H9 (cell line): ENCODE measurements around the gene CNOT9. TPM values are rescaled to one million over a fixed set of nuclear protein-coding genes. Genes with fewer than 3 reads are reported as not detected.

Source experiments
- DNase-seq: peaks from one replicate; pipeline ENCODE4 v3.0.0-alpha.2; 2017
- H2AFZ ChIP-seq: one replicate; pipeline ENCODE4 v1.6.1; 2013; ENCODE audit warnings: mild to moderate bottlenecking, low read length, control low read depth, moderate library complexity
- H2AK5ac ChIP-seq: 2 replicates; pipeline ENCODE4 v1.6.1; 2013; ENCODE audit warnings: low read length, control low read depth, mixed read lengths; ENCODE audit not compliant: insufficient read length
- H2BK120ac ChIP-seq: one replicate; pipeline ENCODE4 v1.6.1; 2013; ENCODE audit warnings: low read depth, mild to moderate bottlenecking, low read length, control low read depth, inconsistent platforms; ENCODE audit not compliant: poor library complexity, severe bottlenecking
- H2BK12ac ChIP-seq: 2 replicates; pipeline ENCODE4 v1.6.1; 2013; ENCODE audit warnings: low read length, control low read depth, mixed read lengths, low read depth; ENCODE audit not compliant: insufficient read length
- H2BK15ac ChIP-seq: 2 replicates; pipeline ENCODE4 v1.6.1; 2013; ENCODE audit warnings: low read depth, low read length, control low read depth
- H2BK20ac ChIP-seq: one replicate; pipeline ENCODE4 v1.6.1; 2013; ENCODE audit warnings: low read depth, mild to moderate bottlenecking, low read length, control low read depth, inconsistent platforms; ENCODE audit not compliant: poor library complexity, severe bottlenecking
- H2BK5ac ChIP-seq: 2 replicates; pipeline ENCODE4 v1.6.1; 2013; ENCODE audit warnings: low read length, control low read depth, mixed read lengths; ENCODE audit not compliant: insufficient read length
- H3K14ac ChIP-seq: 2 replicates; pipeline ENCODE4 v1.6.1; 2013; ENCODE audit warnings: low read length, control low read depth; ENCODE audit not compliant: insufficient read depth
- H3K18ac ChIP-seq: 2 replicates; pipeline ENCODE4 v1.6.1; 2013; ENCODE audit warnings: low read depth, mild to moderate bottlenecking, mixed read lengths, low read length, control low read depth; ENCODE audit not compliant: insufficient read length
- H3K23ac ChIP-seq: 2 replicates; pipeline ENCODE4 v1.6.1; 2013; ENCODE audit warnings: low read length, control low read depth, mixed read lengths, low read depth; ENCODE audit not compliant: insufficient read length
- H3K23me2 ChIP-seq: 2 replicates; pipeline ENCODE4 v1.6.1; 2013; ENCODE audit warnings: low read depth, mild to moderate bottlenecking, mixed read lengths, low read length, control low read depth; ENCODE audit not compliant: insufficient read length, poor library complexity, severe bottlenecking
- H3K27ac ChIP-seq: 2 replicates; pipeline ENCODE4 v1.5.1; 2013; ENCODE audit warnings: low read length, control low read depth, mixed read lengths, low read depth; ENCODE audit not compliant: insufficient read length
- H3K27me3 ChIP-seq: 2 replicates; pipeline ENCODE4 v1.6.1; 2013; ENCODE audit warnings: low read length, control low read depth, inconsistent platforms; ENCODE audit not compliant: insufficient read depth
- H3K4ac ChIP-seq: 2 replicates; pipeline ENCODE4 v1.6.1; 2013; ENCODE audit warnings: low read depth, mild to moderate bottlenecking, control low read depth, inconsistent platforms, low read length, moderate library complexity
- H3K4me1 ChIP-seq: 2 replicates; pipeline ENCODE4 v1.6.1; 2013; ENCODE audit warnings: low read length, control low read depth, inconsistent platforms; ENCODE audit not compliant: insufficient read depth
- H3K4me2 ChIP-seq: 2 replicates; pipeline ENCODE4 v1.6.1; 2013; ENCODE audit warnings: low read length, control low read depth, mixed read lengths; ENCODE audit not compliant: insufficient read length, insufficient read depth
- H3K56ac ChIP-seq: 2 replicates; pipeline ENCODE4 v1.6.1; 2013; ENCODE audit warnings: low read depth, mild to moderate bottlenecking, mixed read lengths, low read length, control low read depth; ENCODE audit not compliant: insufficient read length
- H3K79me1 ChIP-seq: 2 replicates; pipeline ENCODE4 v1.6.1; 2013; ENCODE audit warnings: low read depth, mild to moderate bottlenecking, moderate library complexity, low read length, control low read depth, inconsistent platforms; ENCODE audit not compliant: insufficient read depth, poor library complexity, severe bottlenecking
- H3K79me2 ChIP-seq: 2 replicates; pipeline ENCODE4 v1.6.1; 2013; ENCODE audit warnings: low read length, control low read depth, inconsistent platforms; ENCODE audit not compliant: insufficient read depth
- H3K9ac ChIP-seq: 2 replicates; pipeline ENCODE4 v1.6.1; 2013; ENCODE audit warnings: low read length, control low read depth, mixed read lengths; ENCODE audit not compliant: insufficient read length; ENCODE audit errors: extremely low read depth
- H3K9me3 ChIP-seq: one replicate; pipeline ENCODE4 v1.6.1; 2013; ENCODE audit warnings: low read depth, low read length, inconsistent platforms; ENCODE audit not compliant: control insufficient read depth
- H3T11ph ChIP-seq: one replicate; pipeline ENCODE4 v1.6.1; 2013; ENCODE audit warnings: mild to moderate bottlenecking, low read length, control low read depth, inconsistent platforms
- H4K20me1 ChIP-seq: one replicate; pipeline ENCODE4 v1.6.1; 2013; ENCODE audit not compliant: control insufficient read depth, insufficient read length, insufficient read depth
- H4K5ac ChIP-seq: 2 replicates; pipeline ENCODE4 v1.6.1; 2013; ENCODE audit warnings: low read depth, mild to moderate bottlenecking, mixed read lengths, low read length, control low read depth; ENCODE audit not compliant: insufficient read length
- H4K8ac ChIP-seq: replicated peaks from 2 replicates; pipeline ENCODE4 v1.6.1; 2013; ENCODE audit warnings: low read length, control low read depth, mixed read lengths, low read depth; ENCODE audit not compliant: insufficient read length
- H4K91ac ChIP-seq: 2 replicates; pipeline ENCODE4 v1.6.1; 2013; ENCODE audit warnings: low read depth, mild to moderate bottlenecking, moderate library complexity, mixed read lengths, low read length, control low read depth; ENCODE audit not compliant: insufficient read length
- H3K27ac Mint-ChIP-seq, 3 experiments: 2 replicates in 2 of 3; 3 replicates in 1 of 3; pipeline ENCODE4 v1.8.0; 2020 to 2021; ENCODE audit warnings: mixed read lengths in 3 of 3, mild to moderate bottlenecking in 1 of 3, moderate library complexity in 1 of 3
- H3K27me3 Mint-ChIP-seq: 2 replicates; pipeline ENCODE4 v1.8.0; 2021; ENCODE audit warnings: low read depth, mild to moderate bottlenecking, moderate library complexity, mixed read lengths
- H3K36me3 Mint-ChIP-seq, 3 experiments: 2 replicates in 2 of 3; 3 replicates in 1 of 3; pipeline ENCODE4 v1.8.0; 2020 to 2021; ENCODE audit warnings: low read depth in 3 of 3, mixed read lengths in 3 of 3; ENCODE audit not compliant: insufficient read depth in 1 of 3
- H3K4me1 Mint-ChIP-seq, 2 experiments: 2 replicates each; pipeline ENCODE4 v1.8.0; 2020; ENCODE audit warnings: mixed read lengths in 2 of 2
- H3K4me3 Mint-ChIP-seq, 2 experiments: 2 replicates in 1 of 2; 3 replicates in 1 of 2; pipeline ENCODE4 v1.8.0; 2020 to 2021; ENCODE audit warnings: mild to moderate bottlenecking in 2 of 2, mixed read lengths in 2 of 2, moderate library complexity in 1 of 2
- H3K9me3 Mint-ChIP-seq, 2 experiments: 2 replicates in 1 of 2; 3 replicates in 1 of 2; pipeline ENCODE4 v1.8.0; 2020; ENCODE audit warnings: mild to moderate bottlenecking in 2 of 2, mixed read lengths in 2 of 2, moderate library complexity in 1 of 2
- WGBS: extraction: QIAGEN DNeasy Blood & Tissue Kit; methylation state at CpG from one replicate; pipeline ENCODE4 v1.1.7; 2013; ENCODE audit warnings: missing lambda C conversion rate, low lambda C conversion rate, mixed read lengths; ENCODE audit not compliant: insufficient read length; ENCODE audit errors: extremely low coverage; 5-methylcytosine and 5-hydroxymethylcytosine counted together
- total RNA-seq: library from RNA; stranded (reverse); gene quantifications from 2 replicates; pipeline ENCODE4 v1.2.1, GENCODE V29; 2021
- TF ChIP-seq, protein P1 (sequence below): fragments of 200-600 bp; sonication (generic); conservative IDR thresholded peaks from 3 replicates; pipeline ENCODE4 v1.8.0; 2021; ENCODE audit warnings: antibody characterized with exemption, mild to moderate bottlenecking

The CNOT9 gene
- total RNA-seq, 1 experiment from 2014 or later = 91.2 TPM

DNA sequence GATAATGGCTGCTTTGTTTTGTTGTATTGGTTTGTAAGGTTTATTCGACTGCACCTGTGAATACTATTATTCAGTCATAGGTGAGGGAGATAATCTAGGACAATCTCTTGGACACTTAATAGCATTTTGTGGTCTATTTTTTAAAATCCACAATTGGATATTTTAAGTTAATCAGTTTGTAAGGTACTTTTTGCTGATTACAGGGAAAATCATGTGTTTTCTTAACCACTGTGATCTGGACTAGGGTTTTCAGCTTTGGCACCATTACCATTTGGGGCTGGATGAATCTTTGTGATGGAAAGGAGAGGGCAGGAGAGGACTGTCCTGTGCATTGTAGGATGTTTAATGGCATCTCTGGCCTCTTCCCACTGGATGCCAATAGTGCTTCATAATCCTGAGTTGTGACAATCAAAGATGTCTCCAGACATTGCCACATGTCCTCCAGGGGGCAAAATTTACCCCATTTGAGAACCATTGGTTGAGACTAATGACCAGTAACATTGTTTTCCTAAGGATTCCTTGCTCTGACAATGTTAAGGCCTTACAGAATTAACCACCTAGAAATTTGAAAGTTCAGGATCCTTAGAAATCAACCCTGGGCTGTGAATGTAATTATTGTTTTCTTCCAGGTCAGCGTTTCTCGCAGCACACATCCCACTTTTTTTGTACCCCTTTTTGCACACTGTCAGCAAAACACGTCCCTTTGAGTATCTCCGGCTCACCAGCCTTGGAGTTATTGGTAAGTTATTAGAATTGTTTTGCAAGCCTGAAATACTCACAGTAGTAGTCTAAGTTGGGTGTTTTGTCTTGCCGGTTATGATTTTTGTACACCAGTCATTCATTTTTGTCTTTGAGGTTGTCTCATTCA is 15.6 kb downstream of the CNOT9 start:
- H3K36me3 Mint-ChIP-seq = peaks cover 41 to 82% (median 78%) of the 10 kb centered on the region in 3 experiments; a peak in 6 of 7 replicates
- H2BK120ac ChIP-seq = no peak overlapping the region

More for the DNA sequence above, 15.6 kb downstream of the CNOT9 start:
- Histone ChIP-seq H3K23ac (no peak overlapping the region), H3K27ac (no peak overlapping the region), H3K23me2 (no peaks in the 10 kb centered on the region), H2BK15ac (no peak overlapping the region), H3K79me1 (no peaks in the 10 kb centered on the region), H3K56ac (no peak overlapping the region), H3T11ph (no peak overlapping the region), H4K91ac (no peak overlapping the region), H2BK20ac (no peak overlapping the region), H3K27me3 (no peaks in the 10 kb centered on the region), H4K8ac (no peak overlapping the region), H3K4me1 (no peaks in the 10 kb centered on the region), H3K9me3 (no peaks in the 10 kb centered on the region), H3K79me2 (peaks cover 2% of the 10 kb centered on the region; the same call in 1 of the 2 replicates), H2AFZ (no peak overlapping the region), H4K20me1 (no peaks in the 10 kb centered on the region), H2BK5ac (no peak overlapping the region), H3K9ac (no peak overlapping the region), H3K18ac (no peak overlapping the region), H3K14ac (no peak overlapping the region), H2AK5ac (no peak overlapping the region), H4K5ac (no peak overlapping the region), H3K4ac (no peak overlapping the region), H2BK12ac (no peak overlapping the region), H3K4me2 (no peak overlapping the region)
- H3K4me3 Mint-ChIP-seq = no peak overlapping the region
- WGBS = no CpG with 5 or more reads among the region's 6 CpGs
- H3K27ac Mint-ChIP-seq = no peak overlapping the region
- H3K4me1 Mint-ChIP-seq = peaks cover 0 to 5% of the 10 kb centered on the region in 2 experiments; a peak in 1 of 4 replicates
- no peaks in the 10 kb centered on the region for H3K9me3 Mint-ChIP-seq
- DNase-seq = no peak
- H3K27me3 Mint-ChIP-seq = no peaks in the 10 kb centered on the region
- TF ChIP-seq, protein P1, sequence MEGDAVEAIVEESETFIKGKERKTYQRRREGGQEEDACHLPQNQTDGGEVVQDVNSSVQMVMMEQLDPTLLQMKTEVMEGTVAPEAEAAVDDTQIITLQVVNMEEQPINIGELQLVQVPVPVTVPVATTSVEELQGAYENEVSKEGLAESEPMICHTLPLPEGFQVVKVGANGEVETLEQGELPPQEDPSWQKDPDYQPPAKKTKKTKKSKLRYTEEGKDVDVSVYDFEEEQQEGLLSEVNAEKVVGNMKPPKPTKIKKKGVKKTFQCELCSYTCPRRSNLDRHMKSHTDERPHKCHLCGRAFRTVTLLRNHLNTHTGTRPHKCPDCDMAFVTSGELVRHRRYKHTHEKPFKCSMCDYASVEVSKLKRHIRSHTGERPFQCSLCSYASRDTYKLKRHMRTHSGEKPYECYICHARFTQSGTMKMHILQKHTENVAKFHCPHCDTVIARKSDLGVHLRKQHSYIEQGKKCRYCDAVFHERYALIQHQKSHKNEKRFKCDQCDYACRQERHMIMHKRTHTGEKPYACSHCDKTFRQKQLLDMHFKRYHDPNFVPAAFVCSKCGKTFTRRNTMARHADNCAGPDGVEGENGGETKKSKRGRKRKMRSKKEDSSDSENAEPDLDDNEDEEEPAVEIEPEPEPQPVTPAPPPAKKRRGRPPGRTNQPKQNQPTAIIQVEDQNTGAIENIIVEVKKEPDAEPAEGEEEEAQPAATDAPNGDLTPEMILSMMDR = peak; percentile 42; the same call in 2 of the 3 replicates
